A549 (cell line): Measurements from ENCODE around the gene CD2AP. TPM values are rescaled to one million over a fixed set of nuclear protein-coding genes. Genes with fewer than 3 reads are reported as not detected.

Experiments used
- FOXS1 ChIP-seq: fragments of 250-450 bp; sonication (Bioruptor Pico); IDR thresholded peaks from 2 replicates; pipeline ENCODE4 v1.5.0; 2020; ENCODE audit warnings: mild to moderate bottlenecking, moderate library complexity
- JUNB ChIP-seq: fragments of >200 bp; sonication (Bioruptor Twin); formaldehyde crosslinking; IDR thresholded peaks from 2 replicates; pipeline ENCODE4 v1.6.1; 2016
- SMC3 ChIP-seq: fragments of >200 bp; sonication (Bioruptor Twin); formaldehyde crosslinking; IDR thresholded peaks from 3 replicates; pipeline ENCODE4 v1.6.1; 2018; ENCODE audit warnings: inconsistent platforms
- polyA plus RNA-seq, 4 experiments: library from polyadenylated mRNA; depleted of rRNA in 3 of 4; stranded (reverse); fragments of >200 nt; fragmentation: RNase III in 1 of 4; extraction: RNeasy Plus Mini Kit Qiagen cat#74134 plus additional on column Dnase treatment in 1 of 4; gene quantifications; 2 replicates in 3 of 4; 3 replicates in 1 of 4; pipeline ENCODE4 v1.2.3, GENCODE V29; 2011 to 2017
- small RNA-seq, 6 experiments: library from RNA; depleted of rRNA; stranded (forward); fragments of <200 nt; gene quantifications; one replicate each; pipeline ENCODE3, GENCODE V24; 2012

CD2AP gene
- polyA plus RNA-seq, 2 of the 4 experiments (the other 2 are of a cell fraction): 18.8 to 35.7 TPM

- TF ChIP-seq JUNB (no peak), SMC3 (no peak), FOXS1 (no peak)
These were observed 197.1 kb downstream of the CD2AP start (continued) for GRCh38 chr6:47674673-47675072.

Small RNA genes within 50 kb of the gene (small RNA-seq; reads per million reads assigned to genes)
- gene RF00019: 0 reads per million in 6 experiments

Other genes starting within 250 kb of the CD2AP start
- gene TNFRSF21, start 167.9 kb upstream of the CD2AP start, polyA plus RNA-seq (2011; rRNA removed): 14.1 and 15.2 TPM in 2 replicates
- gene TNFRSF21, start 167.9 kb upstream of the CD2AP start, polyA plus RNA-seq (2017; fragmentation: RNase III; extraction: RNeasy Plus Mini Kit Qiagen cat#74134 plus additional on column Dnase treatment): 14.3 to 16.1 TPM (median 15.6 TPM) in 3 replicates
- 9.2 and 11.1 TPM in 2 replicates for gene ADGRF4, start 220.8 kb downstream of the CD2AP start, polyA plus RNA-seq (2011; rRNA removed)
- gene ADGRF4, start 220.8 kb downstream of the CD2AP start, polyA plus RNA-seq (2017; fragmentation: RNase III; extraction: RNeasy Plus Mini Kit Qiagen cat#74134 plus additional on column Dnase treatment): 4.4 to 6.4 TPM (median 5.8 TPM) in 3 replicates